Glutamatergic neuron (in vitro differentiated cells): ENCODE results near the gene SIGLEC12. TPM values are rescaled to one million over a fixed set of nuclear protein-coding genes. Genes with fewer than 3 reads are reported as not detected.

Experiments
- DNase-seq: peaks from one replicate; pipeline ENCODE4 v3.0.0; 2022
- H3K27ac Mint-ChIP-seq: one replicate; pipeline ENCODE4 v1.8.0; 2020; ENCODE audit warnings: mild to moderate bottlenecking, mixed read lengths, inconsistent platforms; ENCODE audit not compliant: unreplicated experiment
- H3K27me3 Mint-ChIP-seq: one replicate; pipeline ENCODE4 v1.8.0; 2020; ENCODE audit warnings: mild to moderate bottlenecking, moderate library complexity, mixed read lengths, inconsistent platforms; ENCODE audit not compliant: unreplicated experiment
- H3K36me3 Mint-ChIP-seq: one replicate; pipeline ENCODE4 v1.8.0; 2020; ENCODE audit warnings: mild to moderate bottlenecking, mixed read lengths, inconsistent platforms; ENCODE audit not compliant: unreplicated experiment
- H3K4me1 Mint-ChIP-seq: one replicate; pipeline ENCODE4 v1.8.0; 2020; ENCODE audit warnings: mild to moderate bottlenecking, low read depth, mixed read lengths, inconsistent platforms; ENCODE audit not compliant: unreplicated experiment
- H3K4me3 Mint-ChIP-seq: one replicate; pipeline ENCODE4 v1.8.0; 2020; ENCODE audit warnings: mild to moderate bottlenecking, mixed read lengths, inconsistent platforms; ENCODE audit not compliant: unreplicated experiment
- H3K9me3 Mint-ChIP-seq: one replicate; pipeline ENCODE4 v1.8.0; 2020; ENCODE audit warnings: mild to moderate bottlenecking, moderate library complexity, mixed read lengths, inconsistent platforms; ENCODE audit not compliant: unreplicated experiment
- CTCF ChIP-seq: fragments of 200-600 bp; sonication (generic); IDR thresholded peaks from one replicate; pipeline ENCODE4 v1.5.0; 2021; ENCODE audit not compliant: partially characterized antibody, unreplicated experiment
- total RNA-seq: library from RNA; stranded (reverse); fragmentation: NEBNext Ultra II Directional; extraction: Animal tissue kit (Norgen Biotek cat#: 25700); gene quantifications from one replicate; pipeline ENCODE4 v1.2.1, GENCODE V29; 2021; ENCODE audit not compliant: unreplicated experiment

The SIGLEC12 gene
- total RNA-seq, 1 donor from 2014 or later = not detected

- Mint-ChIP-seq H3K36me3 (no peaks in the 10 kb centered on the region), H3K4me1 (no peaks in the 10 kb centered on the region), H3K27me3 (peaks cover 2% of the 10 kb centered on the region), H3K9me3 (peaks cover 3% of the 10 kb centered on the region), H3K4me3 (no peak within 1 kb of the TSS), H3K27ac (no peak within 1 kb of the TSS)
- no peak for DNase-seq
- no peak for TF ChIP-seq CTCF
Observed at GRCh38 chr19:51531349-51532315, 30.0 kb upstream of the SIGLEC12 start, which contains the start of gene SIGLEC6. TSS of gene SIGLEC6 (minus strand) at chr19:51531670. CDS start at chr19:51531648, 22 bp downstream.

GRCh38 chr19:51530616-51531015 lies 29.0 kb upstream of the SIGLEC12 start:
- peaks cover 2% of the 10 kb centered on the region for H3K27me3 Mint-ChIP-seq
- H3K27ac Mint-ChIP-seq = no peak overlapping the region
- no peak for DNase-seq
- H3K9me3 Mint-ChIP-seq = peaks cover 2% of the 10 kb centered on the region
- H3K36me3 Mint-ChIP-seq = no peaks in the 10 kb centered on the region
- H3K4me1 Mint-ChIP-seq = no peaks in the 10 kb centered on the region
- TF ChIP-seq CTCF = no peak
- H3K4me3 Mint-ChIP-seq = no peak overlapping the region

- no peak overlapping the region for H3K27ac Mint-ChIP-seq
- DNase-seq = no peak
- TF ChIP-seq CTCF = no peak
- H3K36me3 Mint-ChIP-seq = no peaks in the 10 kb centered on the region
- H3K27me3 Mint-ChIP-seq = peaks cover 2% of the 10 kb centered on the region
- H3K4me1 Mint-ChIP-seq = no peaks in the 10 kb centered on the region
- no peak overlapping the region for H3K4me3 Mint-ChIP-seq
- H3K9me3 Mint-ChIP-seq = peaks cover 2% of the 10 kb centered on the region
Observed at GRCh38 chr19:51529301-51529700, 27.7 kb upstream of the SIGLEC12 start.

DNA sequence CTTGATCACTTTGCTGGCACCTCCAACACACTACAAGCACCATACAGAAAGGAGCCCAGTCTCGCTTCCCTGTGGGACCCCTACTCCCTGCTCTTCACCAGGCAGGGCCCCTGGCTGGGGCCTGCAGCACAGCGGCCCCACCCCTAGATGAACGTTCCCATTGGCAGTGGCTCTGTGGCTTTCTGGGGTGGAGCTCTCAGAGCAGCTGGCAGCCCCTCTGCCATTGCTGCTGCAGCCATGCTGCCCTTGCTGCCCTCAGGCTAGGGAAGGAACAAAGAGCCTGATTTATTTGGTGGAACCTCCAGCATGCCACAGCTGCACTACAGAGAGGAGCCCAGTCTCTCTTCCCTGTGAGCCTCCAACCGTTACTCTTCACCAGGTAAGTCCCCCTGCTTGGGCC lies 24.1 kb upstream of the SIGLEC12 start:
- no peaks in the 10 kb centered on the region for H3K27me3 Mint-ChIP-seq
- DNase-seq = no peak
- no peak overlapping the region for H3K27ac Mint-ChIP-seq
- no peaks in the 10 kb centered on the region for H3K36me3 Mint-ChIP-seq
- H3K4me1 Mint-ChIP-seq = no peaks in the 10 kb centered on the region
- H3K9me3 Mint-ChIP-seq = peaks cover 3% of the 10 kb centered on the region
- H3K4me3 Mint-ChIP-seq = no peak overlapping the region
- TF ChIP-seq CTCF = no peak

DNA sequence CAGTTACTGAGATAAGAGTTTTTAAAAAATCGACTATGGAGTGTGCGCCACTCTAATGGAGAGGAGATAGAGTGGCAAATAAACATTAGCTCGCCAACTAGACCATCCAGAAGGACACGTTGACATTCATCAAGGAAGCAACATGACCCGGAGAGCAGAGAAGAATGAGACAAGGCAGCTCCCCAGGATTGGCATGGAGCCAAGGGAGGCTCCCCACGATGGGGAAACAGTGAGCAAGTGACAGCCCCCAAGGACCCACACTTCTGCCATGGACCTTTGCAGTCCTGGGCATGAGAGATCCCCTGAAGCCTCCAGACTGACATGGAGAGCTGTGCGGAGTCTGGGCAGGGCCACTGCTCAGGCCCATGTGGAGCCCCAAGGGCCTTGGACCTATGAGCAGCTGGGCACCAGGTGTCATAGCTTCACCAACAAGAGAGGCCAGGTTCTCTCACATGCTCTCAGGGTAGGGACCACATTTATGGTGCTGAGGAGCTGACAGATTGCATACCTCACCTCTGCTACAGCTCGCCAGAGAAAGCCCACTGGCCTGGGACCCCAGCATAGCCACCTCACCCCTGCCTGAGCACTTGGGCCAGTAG lies 23.2 kb upstream of the SIGLEC12 start:
- no peaks in the 10 kb centered on the region for H3K36me3 Mint-ChIP-seq
- DNase-seq = no peak
- H3K4me3 Mint-ChIP-seq = no peak overlapping the region
- TF ChIP-seq CTCF = no peak
- H3K4me1 Mint-ChIP-seq = no peaks in the 10 kb centered on the region
- no peaks in the 10 kb centered on the region for H3K27me3 Mint-ChIP-seq
- peaks cover 3% of the 10 kb centered on the region for H3K9me3 Mint-ChIP-seq
- no peak overlapping the region for H3K27ac Mint-ChIP-seq
